Mesendoderm (in vitro differentiated cells): Measurements from ENCODE around the gene RORC.
A peak's percentile ranks its signal among the peaks of the same experiment; 100 is the strongest.

ENCODE experiments used
- DNase-seq: peaks from one replicate; pipeline ENCODE4 v3.0.0; 2013
- H2AK5ac ChIP-seq: 2 replicates; pipeline ENCODE4 v1.6.1; 2013; ENCODE audit warnings: low read length, inconsistent platforms
- H2BK120ac ChIP-seq: 2 replicates; pipeline ENCODE4 v1.6.1; 2013; ENCODE audit warnings: low read depth, mild to moderate bottlenecking, low read length, moderate library complexity, mixed read lengths
- H2BK15ac ChIP-seq: replicated peaks from 2 replicates; pipeline ENCODE4 v1.6.1; 2013; ENCODE audit warnings: low read depth, mild to moderate bottlenecking, moderate library complexity
- H2BK5ac ChIP-seq: 2 replicates; pipeline ENCODE4 v1.6.1; 2013; ENCODE audit warnings: low read length, inconsistent platforms
- H3K18ac ChIP-seq: 2 replicates; pipeline ENCODE4 v1.6.1; 2013; ENCODE audit warnings: mild to moderate bottlenecking, low read length, mixed read lengths
- H3K23ac ChIP-seq: one replicate; pipeline ENCODE4 v1.6.1; 2013; ENCODE audit warnings: low read length
- H3K27ac ChIP-seq: 2 replicates; pipeline ENCODE4 v1.5.1; 2013; ENCODE audit warnings: low read depth, mild to moderate bottlenecking, inconsistent platforms, low read length, moderate library complexity
- H3K27me3 ChIP-seq: 2 replicates; pipeline ENCODE4 v1.6.1; 2013; ENCODE audit warnings: low read length, control low read depth, mild to moderate bottlenecking, inconsistent platforms; ENCODE audit not compliant: insufficient read depth, poor library complexity
- H3K36me3 ChIP-seq: 2 replicates; pipeline ENCODE4 v1.6.1; 2013; ENCODE audit warnings: low read length, inconsistent platforms; ENCODE audit not compliant: control insufficient read depth, insufficient read depth
- H3K4ac ChIP-seq: one replicate; pipeline ENCODE4 v1.6.1; 2013; ENCODE audit warnings: low read depth, mild to moderate bottlenecking, low read length, moderate library complexity
- H3K4me1 ChIP-seq: 2 replicates; pipeline ENCODE4 v1.6.1; 2013; ENCODE audit warnings: low read depth, low read length, inconsistent platforms; ENCODE audit not compliant: control insufficient read depth
- H3K4me2 ChIP-seq: 2 replicates; pipeline ENCODE4 v1.6.1; 2013; ENCODE audit warnings: low read length
- H3K4me3 ChIP-seq: 2 replicates; pipeline ENCODE4 v1.5.1; 2013; ENCODE audit warnings: mild to moderate bottlenecking, low read length
- H3K56ac ChIP-seq: one replicate; pipeline ENCODE4 v1.6.1; 2013; ENCODE audit warnings: low read length
- H3K79me1 ChIP-seq: 2 replicates; pipeline ENCODE4 v1.6.1; 2013; ENCODE audit warnings: low read length, inconsistent platforms
- H3K79me2 ChIP-seq: 2 replicates; pipeline ENCODE4 v1.6.1; 2013; ENCODE audit warnings: mild to moderate bottlenecking, low read length; ENCODE audit not compliant: control insufficient read depth, insufficient read depth
- H3K9ac ChIP-seq: 2 replicates; pipeline ENCODE4 v1.6.1; 2013; ENCODE audit warnings: low read length, inconsistent platforms
- H4K5ac ChIP-seq: one replicate; pipeline ENCODE4 v1.6.1; 2013; ENCODE audit warnings: low read length
- H4K8ac ChIP-seq: one replicate; pipeline ENCODE4 v1.6.1; 2013; ENCODE audit warnings: low read depth, mild to moderate bottlenecking, control low read depth, low read length, moderate library complexity
- WGBS: extraction: QIAGEN DNeasy Blood & Tissue Kit; methylation state at CpG from one replicate; pipeline ENCODE4 v1.1.7; 2013; ENCODE audit warnings: low lambda C conversion rate, missing lambda C conversion rate; ENCODE audit not compliant: insufficient coverage; ENCODE audit errors: extremely low coverage; 5-methylcytosine and 5-hydroxymethylcytosine counted together

Gene RORC

GRCh38 chr1:151825204-151825603, 6.4 kb downstream of the RORC start:
- WGBS: no CpG with 5 or more reads among the region's 9 CpGs
- Histone ChIP-seq H3K27me3 (no peaks in the 10 kb centered on the region), H3K4ac (no peak overlapping the region)

GRCh38 chr1:151823175-151823574, 8.4 kb downstream of the RORC start:
- no CpG with 5 or more reads among the region's 8 CpGs for WGBS
- no peak for DNase-seq
- no peak overlapping the region for H4K8ac ChIP-seq

More at GRCh38 chr1:151825204-151825603, 6.4 kb downstream of the RORC start:
- Histone ChIP-seq H2BK5ac (no peak overlapping the region), H4K5ac (no peak overlapping the region), H2BK120ac (no peak overlapping the region), H3K18ac (no peak overlapping the region), H3K79me1 (no peaks in the 10 kb centered on the region), H3K4me2 (no peak overlapping the region), H3K36me3 (no peaks in the 10 kb centered on the region), H2BK15ac (no peak overlapping the region), H2AK5ac (no peak overlapping the region), H3K27ac (no peak overlapping the region), H4K8ac (no peak overlapping the region), H3K4me3 (no peak overlapping the region), H3K79me2 (no peaks in the 10 kb centered on the region), H3K56ac (peak overlapping the region; percentile 59), H3K4me1 (peaks cover 37% of the 10 kb centered on the region), H3K9ac (no peak overlapping the region), H3K23ac (no peak overlapping the region)
- DNase-seq: no peak

GRCh38 chr1:151822404-151822803, 9.2 kb downstream of the RORC start:
- H2BK5ac ChIP-seq: peak overlapping the region; percentile 31
- no peak overlapping the region for H4K5ac ChIP-seq
- no peaks in the 10 kb centered on the region for H3K79me2 ChIP-seq
- no peaks in the 10 kb centered on the region for H3K36me3 ChIP-seq
- no peak overlapping the region for H3K4me3 ChIP-seq
- DNase-seq: peak; percentile 18
- H3K9ac ChIP-seq: peak overlapping the region; percentile 6
- no peak overlapping the region for H3K18ac ChIP-seq
- no peaks in the 10 kb centered on the region for H3K79me1 ChIP-seq
- H2AK5ac ChIP-seq: no peak overlapping the region
- no peak overlapping the region for H2BK15ac ChIP-seq
- no peak overlapping the region for H3K23ac ChIP-seq
- no peak overlapping the region for H4K8ac ChIP-seq
- H3K27ac ChIP-seq: no peak overlapping the region
- no peak overlapping the region for H3K4ac ChIP-seq
- peak overlapping the region; percentile 56 for H3K56ac ChIP-seq
- H3K27me3 ChIP-seq: no peaks in the 10 kb centered on the region
- H2BK120ac ChIP-seq: no peak overlapping the region
- whole genome bisulfite sequencing: no CpG with 5 or more reads among the region's 7 CpGs
- H3K4me1 ChIP-seq: peaks cover 19% of the 10 kb centered on the region
- no peak overlapping the region for H3K4me2 ChIP-seq

More at GRCh38 chr1:151823175-151823574, 8.4 kb downstream of the RORC start:
- Histone ChIP-seq H3K9ac (no peak overlapping the region), H2BK5ac (peak overlapping the region; percentile 11), H3K18ac (no peak overlapping the region), H3K79me1 (no peaks in the 10 kb centered on the region), H3K4ac (no peak overlapping the region), H2AK5ac (no peak overlapping the region), H3K79me2 (no peaks in the 10 kb centered on the region), H3K27ac (no peak overlapping the region), H4K5ac (no peak overlapping the region), H3K4me3 (no peak overlapping the region), H3K36me3 (no peaks in the 10 kb centered on the region), H3K23ac (no peak overlapping the region), H2BK120ac (no peak overlapping the region), H3K27me3 (no peaks in the 10 kb centered on the region), H3K56ac (peak overlapping the region; percentile 45), H3K4me1 (peaks cover 21% of the 10 kb centered on the region), H3K4me2 (no peak overlapping the region), H2BK15ac (no peak overlapping the region)

- Histone ChIP-seq H4K8ac (no peak overlapping the region), H3K79me2 (no peaks in the 10 kb centered on the region), H3K27me3 (no peaks in the 10 kb centered on the region), H3K9ac (no peak overlapping the region), H2BK120ac (no peak overlapping the region), H3K4me3 (no peak overlapping the region), H2BK15ac (no peak overlapping the region), H3K18ac (no peak overlapping the region), H3K27ac (no peak overlapping the region), H3K4me1 (peaks cover 16% of the 10 kb centered on the region), H2BK5ac (no peak overlapping the region), H3K4ac (no peak overlapping the region), H3K36me3 (no peaks in the 10 kb centered on the region), H3K79me1 (no peaks in the 10 kb centered on the region), H3K23ac (no peak overlapping the region), H3K4me2 (no peak overlapping the region), H3K56ac (no peak overlapping the region), H4K5ac (no peak overlapping the region), H2AK5ac (no peak overlapping the region)
- no peak for DNase-seq
- WGBS: no CpG with 5 or more reads among the region's 2 CpGs
Measured at GRCh38 chr1:151820940-151821339, 10.7 kb downstream of the RORC start.

- Histone ChIP-seq H3K9ac (no peak overlapping the region), H3K27ac (no peak overlapping the region), H3K18ac (no peak overlapping the region), H3K4me1 (peaks cover 10% of the 10 kb centered on the region), H4K5ac (no peak overlapping the region), H2AK5ac (no peak overlapping the region), H3K4me3 (no peak overlapping the region), H3K36me3 (no peaks in the 10 kb centered on the region), H4K8ac (no peak overlapping the region), H3K79me2 (no peaks in the 10 kb centered on the region), H3K27me3 (no peaks in the 10 kb centered on the region), H3K23ac (no peak overlapping the region), H3K56ac (no peak overlapping the region), H3K79me1 (no peaks in the 10 kb centered on the region), H2BK5ac (no peak overlapping the region), H3K4me2 (no peak overlapping the region), H2BK120ac (no peak overlapping the region), H2BK15ac (no peak overlapping the region), H3K4ac (no peak overlapping the region)
- no peak for DNase-seq
- no CpG with 5 or more reads among the region's 7 CpGs for WGBS
Measured at GRCh38 chr1:151819976-151820623, 11.5 kb downstream of the RORC start.
